ENCODE data around the gene CHN2.

Gene CHN2

GRCh38 chr7:29406366-29406765 is 211.8 kb downstream of the CHN2 start:
- no peak for TF ChIP-seq CTCF (conservative IDR thresholded peaks at IDR 0.05; ENCODE audit: low read depth, low read length)
- no peak for DNase-seq (ENCODE audit: low read depth)
- H3K4me3 ChIP-seq (ENCODE audit: low read length) = no peak overlapping the region

- H3K4me3 ChIP-seq (ENCODE audit: low read length) = no peak overlapping the region
- TF ChIP-seq CTCF (conservative IDR thresholded peaks at IDR 0.05; ENCODE audit: low read depth, low read length) = peak; percentile 72
- DNase-seq (ENCODE audit: low read depth) = peak; percentile 16
These were observed 214.3 kb downstream of the CHN2 start for GRCh38 chr7:29408841-29409243.

GRCh38 chr7:29410996-29411395 is 216.4 kb downstream of the CHN2 start:
- no peak overlapping the region for H3K4me3 ChIP-seq (ENCODE audit: low read length)
- no peak for DNase-seq (ENCODE audit: low read depth)
- no peak for TF ChIP-seq CTCF (conservative IDR thresholded peaks at IDR 0.05; ENCODE audit: low read depth, low read length)

- H3K4me3 ChIP-seq (ENCODE audit: low read length) = no peak overlapping the region
- no peak for DNase-seq (ENCODE audit: low read depth)
- no peak for TF ChIP-seq CTCF (conservative IDR thresholded peaks at IDR 0.05; ENCODE audit: low read depth, low read length)
These were observed 218.3 kb downstream of the CHN2 start for GRCh38 chr7:29412912-29413311.

GRCh38 chr7:29413626-29414136 is 219.1 kb downstream of the CHN2 start:
- no peak overlapping the region for H3K4me3 ChIP-seq (ENCODE audit: low read length)
- no peak for DNase-seq (ENCODE audit: low read depth)
- TF ChIP-seq CTCF (conservative IDR thresholded peaks at IDR 0.05; ENCODE audit: low read depth, low read length) = no peak

- DNase-seq (ENCODE audit: low read depth) = no peak
- TF ChIP-seq CTCF (conservative IDR thresholded peaks at IDR 0.05; ENCODE audit: low read depth, low read length) = no peak
- H3K4me3 ChIP-seq (ENCODE audit: low read length) = no peak overlapping the region
These were observed 219.6 kb downstream of the CHN2 start for GRCh38 chr7:29414216-29414615.

- DNase-seq (ENCODE audit: low read depth) = no peak
- no peak overlapping the region for H3K4me3 ChIP-seq (ENCODE audit: low read length)
- no peak for TF ChIP-seq CTCF (conservative IDR thresholded peaks at IDR 0.05; ENCODE audit: low read depth, low read length)
These were observed 220.6 kb downstream of the CHN2 start for GRCh38 chr7:29415215-29415614.
